CD4-positive, alpha-beta T cell (primary cell): ENCODE measurements around the gene SND1. TPM values are rescaled to one million over a fixed set of nuclear protein-coding genes. Genes with fewer than 3 reads are reported as not detected.

ENCODE experiments used
- ATAC-seq: fragments of 200-7000 bp; cut with Tn5 transposase; one replicate; pipeline ENCODE4 v1.10.0; 2022; ENCODE audit warnings: mild to moderate bottlenecking; ENCODE audit not compliant: poor library complexity
- CTCF ChIA-PET: fragments of 350-600 bp; sonication (Branson Sonifier 250); formaldehyde crosslinking; loops from one replicate; lab custom pipeline; 2021; ENCODE audit warnings: antibody characterized with exemption, inconsistent platforms; lab: Charles Lee
- POLR2A ChIA-PET: fragments of 350-600 bp; sonication (Branson Sonifier 250); formaldehyde crosslinking; loops from one replicate; lab custom pipeline; 2021; ENCODE audit warnings: antibody characterized with exemption, inconsistent platforms; lab: Charles Lee
- DNase-seq, 14 experiments: peaks; one replicate each; pipeline ENCODE4 v3.0.0-alpha.2; 2013 to 2020; ENCODE audit warnings: mixed read lengths in 2 of 14
- H3K27ac ChIP-seq, 2 donors: one replicate each; pipeline versions ENCODE4 v1.5.1 to v1.7.0; 2013; ENCODE audit warnings: low read length in 2 of 2, low read depth in 1 of 2, mild to moderate bottlenecking in 1 of 2
- H3K27me3 ChIP-seq, 2 experiments: 1 replicate in 1 of 2; 2 replicates in 1 of 2; pipeline versions ENCODE4 v1.6.1 to v1.7.0; 2013; ENCODE audit warnings: low read length in 2 of 2, control low read depth in 1 of 2, mild to moderate bottlenecking in 1 of 2, moderate library complexity in 1 of 2; ENCODE audit not compliant: insufficient read depth in 2 of 2, control insufficient read depth in 1 of 2
- H3K36me3 ChIP-seq: one replicate; pipeline ENCODE4 v1.6.1; 2013; ENCODE audit warnings: low read length, control low read depth; ENCODE audit not compliant: insufficient read depth
- H3K4me1 ChIP-seq: one replicate; pipeline ENCODE4 v1.6.1; 2013; ENCODE audit warnings: low read length, control low read depth; ENCODE audit not compliant: insufficient read depth
- H3K4me3 ChIP-seq: one replicate; pipeline ENCODE4 v1.5.1; 2013; ENCODE audit warnings: mild to moderate bottlenecking, low read length, moderate library complexity
- H3K9me3 ChIP-seq, 2 experiments: 1 replicate in 1 of 2; 2 replicates in 1 of 2; pipeline versions ENCODE4 v1.6.1 to v1.7.0; 2013; ENCODE audit warnings: low read length in 2 of 2, mild to moderate bottlenecking in 2 of 2, control low read depth in 1 of 2, moderate library complexity in 1 of 2; ENCODE audit not compliant: control insufficient read depth in 1 of 2, insufficient read depth in 1 of 2
- H3K27ac Mint-ChIP-seq: one replicate; pipeline ENCODE4 v1.8.0; 2020; ENCODE audit warnings: mixed read lengths
- H3K27me3 Mint-ChIP-seq: one replicate; pipeline ENCODE4 v1.8.0; 2021; ENCODE audit warnings: mixed read lengths
- H3K36me3 Mint-ChIP-seq: one replicate; pipeline ENCODE4 v1.8.0; 2021; ENCODE audit warnings: low read depth, mixed read lengths
- H3K4me1 Mint-ChIP-seq: one replicate; pipeline ENCODE4 v1.8.0; 2021; ENCODE audit warnings: low read depth, mixed read lengths
- H3K4me3 Mint-ChIP-seq: one replicate; pipeline ENCODE4 v1.8.0; 2020; ENCODE audit warnings: mild to moderate bottlenecking, mixed read lengths
- H3K9me3 Mint-ChIP-seq: one replicate; pipeline ENCODE4 v1.8.0; 2020; ENCODE audit warnings: mixed read lengths
- CTCF ChIP-seq: fragments of 200-600 bp; IDR thresholded peaks from one replicate; pipeline ENCODE4 v1.8.0; 2022; ENCODE audit warnings: antibody characterized with exemption, mild to moderate bottlenecking
- intact Hi-C, 2 experiments: fragments of 100-400 bp; cut with DNase I in 1 of 2; cut with micrococcal nuclease in 1 of 2; formaldehyde crosslinking; loops; one replicate each; pipeline versions ENCODE4 v1.15.1 to v1.9.0; 2023 to 2025; cut with DNase I, micrococcal nuclease
- total RNA-seq, 174 experiments: library from RNA in 2 of 174; stranded (reverse) in 2 of 174; gene quantifications; one replicate each; pipeline ENCODE4 v1.2.3 and lab custom pipeline; 2021 to 2026

The SND1 gene
- total RNA-seq, 2 experiments from 2014 or later, result 104 to 113 TPM

- no peaks in the 10 kb centered on the region for H3K27me3 Mint-ChIP-seq
- Histone ChIP-seq H3K4me1 (no peaks in the 10 kb centered on the region), H3K4me3 (no peak overlapping the region), H3K9me3 (no peaks in the 10 kb centered on the region), H3K27me3 (no peaks in the 10 kb centered on the region), H3K27ac (no peak overlapping the region), H3K36me3 (peaks cover 15% of the 10 kb centered on the region)
- no peak for ATAC-seq
- intact Hi-C loops, result no loop called here
- DNase-seq, result no peak
- no peaks in the 10 kb centered on the region for H3K4me1 Mint-ChIP-seq
- CTCF ChIA-PET, result no interaction called here
- no peak overlapping the region for H3K27ac Mint-ChIP-seq
- H3K4me3 Mint-ChIP-seq, result no peak overlapping the region
- no peak for TF ChIP-seq CTCF
- POLR2A ChIA-PET, result no interaction called here
- no peaks in the 10 kb centered on the region for H3K9me3 Mint-ChIP-seq
- H3K36me3 Mint-ChIP-seq, result peaks cover 31% of the 10 kb centered on the region
These were observed 232.1 kb downstream of the SND1 start for GRCh38 chr7:127884066-127884559.

GRCh38 chr7:127885222-127885772, 233.3 kb downstream of the SND1 start:
- no peak overlapping the region for H3K4me3 Mint-ChIP-seq
- TF ChIP-seq CTCF, result no peak
- H3K27ac Mint-ChIP-seq, result no peak overlapping the region
- no peak for ATAC-seq
- CTCF ChIA-PET, result no interaction called here
- no peak for DNase-seq
- H3K27me3 Mint-ChIP-seq, result no peaks in the 10 kb centered on the region
- POLR2A ChIA-PET, result no interaction called here
- H3K4me3 ChIP-seq, result no peak overlapping the region
- H3K9me3 Mint-ChIP-seq, result no peaks in the 10 kb centered on the region
- H3K36me3 Mint-ChIP-seq, result peaks cover 43% of the 10 kb centered on the region
- H3K4me1 ChIP-seq, result no peaks in the 10 kb centered on the region
- H3K27ac ChIP-seq, result no peak overlapping the region
- no peaks in the 10 kb centered on the region for H3K9me3 ChIP-seq
- H3K27me3 ChIP-seq, result no peaks in the 10 kb centered on the region
- H3K36me3 ChIP-seq, result peaks cover 24% of the 10 kb centered on the region
- intact Hi-C loops, result no loop called here
- no peaks in the 10 kb centered on the region for H3K4me1 Mint-ChIP-seq

GRCh38 chr7:127885843-127886242, 233.8 kb downstream of the SND1 start:
- no peak overlapping the region for H3K27ac Mint-ChIP-seq
- DNase-seq, result no peak
- H3K4me3 Mint-ChIP-seq, result no peak overlapping the region
- no peaks in the 10 kb centered on the region for H3K9me3 Mint-ChIP-seq
- Histone ChIP-seq H3K27me3 (no peaks in the 10 kb centered on the region), H3K9me3 (no peaks in the 10 kb centered on the region), H3K4me3 (no peak overlapping the region), H3K27ac (no peak overlapping the region), H3K36me3 (peaks cover 27% of the 10 kb centered on the region), H3K4me1 (no peaks in the 10 kb centered on the region)
- CTCF ChIA-PET, result no interaction called here
- POLR2A ChIA-PET, result no interaction called here
- H3K27me3 Mint-ChIP-seq, result no peaks in the 10 kb centered on the region
- peaks cover 48% of the 10 kb centered on the region for H3K36me3 Mint-ChIP-seq
- ATAC-seq, result no peak
- intact Hi-C loops, result no loop called here
- TF ChIP-seq CTCF, result no peak
- no peaks in the 10 kb centered on the region for H3K4me1 Mint-ChIP-seq
